Lower leg skin (tissue), 3 donors: ENCODE measurements around the gene LMF1.

ENCODE experiments used
- CTCF ChIP-seq, 3 donors: fragments of 450-650 bp; IDR thresholded peaks; one replicate each; pipeline ENCODE4 v1.5.1; 2016; ENCODE audit warnings: antibody characterized with exemption in 3 of 3, mild to moderate bottlenecking in 3 of 3, moderate library complexity in 2 of 3
- POLR2A ChIP-seq, 2 donors: fragments of 450-650 bp; IDR thresholded peaks; one replicate each; pipeline ENCODE4 v1.6.1; 2016 to 2017; ENCODE audit warnings: antibody characterized with exemption in 2 of 2, mild to moderate bottlenecking in 1 of 2, moderate library complexity in 1 of 2

GRCh38 chr16:835373-835772 is 135.4 kb downstream of the LMF1 start:
- TF ChIP-seq CTCF (IDR thresholded peaks at IDR 0.05) (no peak), POLR2A (IDR thresholded peaks at IDR 0.05) (no peak)
